HEK293 (cell line): Measurements from ENCODE around the gene CLDN1.
A peak's percentile ranks its signal among the peaks of the same experiment; 100 is the strongest.

Experiments used
- CTCF ChIA-PET: fragments of 350-600 bp; formaldehyde crosslinking; extraction: SDS; loops from one replicate; lab custom pipeline; 2021; ENCODE audit warnings: antibody characterized with exemption; lab: Yijun Ruan, JAX
- POLR2A ChIA-PET: fragments of 300-600 bp; formaldehyde crosslinking; extraction: SDS; loops from one replicate; lab custom pipeline; 2020; ENCODE audit warnings: antibody characterized with exemption, inconsistent platforms; lab: Yijun Ruan, JAX
- H3K27ac ChIP-seq: fragments of 200-500 bp; sonication (Bioruptor generic); 2 replicates; pipeline ENCODE4 v1.5.1; 2014; ENCODE audit warnings: low read depth, low read length, control low read depth, inconsistent platforms; ENCODE audit errors: extremely low read depth
- H3K36me3 ChIP-seq, 2 experiments: fragments of 200-500 bp in 1 of 2; sonication (Bioruptor generic) in 1 of 2; 1 replicate in 1 of 2; 2 replicates in 1 of 2; pipeline ENCODE4 v1.5.1; 2014 to 2017; ENCODE audit warnings: inconsistent platforms in 2 of 2, low read length in 2 of 2; ENCODE audit not compliant: control insufficient read depth in 2 of 2, insufficient read depth in 1 of 2
- H3K4me1 ChIP-seq: fragments of 200-500 bp; sonication (Bioruptor generic); 2 replicates; pipeline ENCODE4 v1.5.1; 2014; ENCODE audit warnings: mild to moderate bottlenecking, low read length, inconsistent platforms; ENCODE audit not compliant: control insufficient read depth, insufficient read depth
- H3K4me3 ChIP-seq: 2 replicates; pipeline ENCODE4 v1.5.1; 2011; ENCODE audit warnings: low read depth, mild to moderate bottlenecking, control low read depth, low read length, moderate library complexity
- H3K9me3 ChIP-seq: fragments of 200-500 bp; sonication (Bioruptor generic); 2 replicates; pipeline ENCODE4 v1.5.1; 2014; ENCODE audit warnings: low read depth, low read length, inconsistent platforms; ENCODE audit not compliant: control insufficient read depth, insufficient read depth
- GLI4 ChIP-seq: fragments of 450-650 bp; formaldehyde crosslinking; IDR thresholded peaks from 2 replicates; pipeline ENCODE4 v1.5.1; 2016; ENCODE audit warnings: missing biosample characterization, missing genetic modification characterization
- KLF7 ChIP-seq: fragments of 450-650 bp; formaldehyde crosslinking; IDR thresholded peaks from 2 replicates; pipeline ENCODE4 v1.5.1; 2016; ENCODE audit warnings: missing biosample characterization, missing genetic modification characterization, borderline replicate concordance
- OSR2 ChIP-seq: fragments of 450-650 bp; formaldehyde crosslinking; IDR thresholded peaks from 2 replicates; pipeline ENCODE4 v1.5.1; 2016; ENCODE audit warnings: missing biosample characterization, missing genetic modification characterization
- PRDM6 ChIP-seq: fragments of 450-650 bp; formaldehyde crosslinking; IDR thresholded peaks from 2 replicates; pipeline ENCODE4 v1.5.1; 2017; ENCODE audit warnings: missing biosample characterization, missing genetic modification characterization
- RBAK ChIP-seq: fragments of 450-650 bp; formaldehyde crosslinking; IDR thresholded peaks from 2 replicates; pipeline ENCODE4 v1.5.1; 2016; ENCODE audit warnings: missing biosample characterization, missing genetic modification characterization
- SCRT2 ChIP-seq: fragments of 450-650 bp; formaldehyde crosslinking; IDR thresholded peaks from 2 replicates; pipeline ENCODE4 v1.5.1; 2016; ENCODE audit warnings: missing biosample characterization, missing genetic modification characterization
- ZBTB48 ChIP-seq: fragments of 450-650 bp; formaldehyde crosslinking; IDR thresholded peaks from 2 replicates; pipeline ENCODE4 v1.5.1; 2016; ENCODE audit warnings: missing biosample characterization, missing genetic modification characterization
- ZBTB8A ChIP-seq: fragments of 450-650 bp; formaldehyde crosslinking; IDR thresholded peaks from 2 replicates; pipeline ENCODE4 v1.5.1; 2016; ENCODE audit warnings: missing biosample characterization, missing genetic modification characterization
- ZEB2 ChIP-seq: fragments of 450-650 bp; formaldehyde crosslinking; IDR thresholded peaks from 2 replicates; pipeline ENCODE4 v1.5.1; 2016; ENCODE audit warnings: missing biosample characterization, missing genetic modification characterization
- ZFP37 ChIP-seq: fragments of 450-650 bp; formaldehyde crosslinking; IDR thresholded peaks from 2 replicates; pipeline ENCODE4 v1.5.1; 2016; ENCODE audit warnings: missing biosample characterization, missing genetic modification characterization
- ZNF114 ChIP-seq: fragments of 450-650 bp; formaldehyde crosslinking; IDR thresholded peaks from 2 replicates; pipeline ENCODE4 v1.5.0; 2017; ENCODE audit warnings: missing biosample characterization, missing genetic modification characterization
- ZNF169 ChIP-seq: fragments of 450-650 bp; formaldehyde crosslinking; IDR thresholded peaks from 2 replicates; pipeline ENCODE4 v1.5.1; 2016; ENCODE audit warnings: missing biosample characterization, missing genetic modification characterization
- ZNF266 ChIP-seq: fragments of 450-650 bp; formaldehyde crosslinking; IDR thresholded peaks from 2 replicates; pipeline ENCODE4 v1.5.1; 2016; ENCODE audit warnings: missing biosample characterization, missing genetic modification characterization, low read depth
- ZNF335 ChIP-seq: fragments of 450-650 bp; formaldehyde crosslinking; conservative IDR thresholded peaks from 2 replicates; pipeline ENCODE4 v1.5.1; 2016; ENCODE audit warnings: missing biosample characterization, missing genetic modification characterization
- ZNF518A ChIP-seq: fragments of 450-650 bp; formaldehyde crosslinking; conservative IDR thresholded peaks from 2 replicates; pipeline ENCODE4 v1.5.1; 2016; ENCODE audit warnings: low read depth, missing biosample characterization, missing genetic modification characterization
- ZNF571 ChIP-seq: fragments of 450-650 bp; formaldehyde crosslinking; IDR thresholded peaks from 2 replicates; pipeline ENCODE4 v1.5.0; 2017; ENCODE audit warnings: missing biosample characterization, missing genetic modification characterization
- ZNF664 ChIP-seq: fragments of 450-650 bp; formaldehyde crosslinking; IDR thresholded peaks from 2 replicates; pipeline ENCODE4 v1.5.1; 2016; ENCODE audit warnings: missing biosample characterization, missing genetic modification characterization
- ZSCAN4 ChIP-seq: fragments of 450-650 bp; formaldehyde crosslinking; IDR thresholded peaks from 2 replicates; pipeline ENCODE4 v1.5.1; 2017; ENCODE audit warnings: missing biosample characterization, missing genetic modification characterization
- TF ChIP-seq, protein P1 (sequence below): fragments of 450-650 bp; formaldehyde crosslinking; IDR thresholded peaks from 2 replicates; pipeline ENCODE4 v1.5.1; 2016; ENCODE audit warnings: missing biosample characterization, missing genetic modification characterization
- TF ChIP-seq, protein P2 (sequence below): fragments of 450-650 bp; formaldehyde crosslinking; IDR thresholded peaks from 2 replicates; pipeline ENCODE4 v1.5.1; 2016; ENCODE audit warnings: missing biosample characterization, missing genetic modification characterization

The CLDN1 gene

DNA sequence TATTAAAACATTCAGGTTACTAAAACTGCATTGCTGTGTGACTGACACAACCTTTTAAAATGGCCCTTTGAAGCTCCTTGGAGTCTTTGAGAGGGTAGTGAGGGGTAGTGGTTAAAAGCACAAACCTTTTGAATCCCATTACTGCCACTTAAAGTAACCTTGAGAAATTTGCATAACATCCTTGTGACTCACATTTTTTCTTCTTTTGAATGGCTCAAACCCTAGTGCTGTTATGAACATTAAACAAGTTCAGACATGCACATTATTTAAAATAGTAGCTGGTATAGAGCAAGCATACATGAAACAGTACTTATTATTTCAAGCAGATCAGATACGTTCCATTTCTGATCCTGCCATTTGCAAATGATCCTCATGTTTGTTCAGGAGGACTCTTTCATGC is 3.7 kb upstream of the CLDN1 start:
- Histone ChIP-seq H3K4me3 (no peak overlapping the region), H3K9me3 (no peaks in the 10 kb centered on the region), H3K4me1 (peaks cover 3% of the 10 kb centered on the region), H3K27ac (no peak overlapping the region), H3K36me3 (no peaks in the 10 kb centered on the region)
- TF ChIP-seq OSR2 (tag by site-specific recombination), result no peak
- TF ChIP-seq ZFP37 (tag by site-specific recombination), result 0 out of 2 replicates have a peak, but pooled peaks have one; percentile 20
- ChIA-PET POLR2A (no interaction called here), CTCF (interaction anchor here (0.6 to 0.8 kb wide), 2 partner anchors 9 to 359 kb away, joined by 3 read pairs; no protein-coding TSS in a partner anchor)

- TF ChIP-seq ZNF518A (tag by site-specific recombination), result no peak
- TF ChIP-seq ZNF266 (tag by site-specific recombination), result no peak
- TF ChIP-seq ZNF114 (tag by site-specific recombination), result no peak
- no peak for TF ChIP-seq ZNF664 (tag by site-specific recombination)
- TF ChIP-seq, protein P1, sequence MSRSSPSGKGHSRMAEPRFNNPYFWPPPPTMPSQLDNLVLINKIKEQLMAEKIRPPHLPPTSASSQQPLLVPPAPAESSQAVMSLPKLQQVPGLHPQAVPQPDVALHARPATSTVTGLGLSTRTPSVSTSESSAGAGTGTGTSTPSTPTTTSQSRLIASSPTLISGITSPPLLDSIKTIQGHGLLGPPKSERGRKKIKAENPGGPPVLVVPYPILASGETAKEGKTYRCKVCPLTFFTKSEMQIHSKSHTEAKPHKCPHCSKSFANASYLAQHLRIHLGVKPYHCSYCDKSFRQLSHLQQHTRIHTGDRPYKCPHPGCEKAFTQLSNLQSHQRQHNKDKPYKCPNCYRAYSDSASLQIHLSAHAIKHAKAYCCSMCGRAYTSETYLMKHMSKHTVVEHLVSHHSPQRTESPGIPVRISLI, result no peak
- TF ChIP-seq ZNF169 (tag by site-specific recombination), result no peak
- TF ChIP-seq KLF7 (tag by site-specific recombination), result no peak
- no peak for TF ChIP-seq ZNF571 (tag by site-specific recombination)
- H3K4me1 ChIP-seq, result peaks cover 3% of the 10 kb centered on the region
- POLR2A ChIA-PET, result no interaction called here
- CTCF ChIA-PET, result interaction anchor here (0.6 to 2.6 kb wide), 14 partner anchors 13 to 361 kb away, joined by 3 to 37 read pairs (median 4); no protein-coding TSS in a partner anchor
- no peak overlapping the region for H3K27ac ChIP-seq
- no peaks in the 10 kb centered on the region for H3K9me3 ChIP-seq
- H3K36me3 ChIP-seq, result no peaks in the 10 kb centered on the region
- no peak overlapping the region for H3K4me3 ChIP-seq
Observed at GRCh38 chr3:190323246-190323626, 990 bp upstream of the CLDN1 start.

DNA sequence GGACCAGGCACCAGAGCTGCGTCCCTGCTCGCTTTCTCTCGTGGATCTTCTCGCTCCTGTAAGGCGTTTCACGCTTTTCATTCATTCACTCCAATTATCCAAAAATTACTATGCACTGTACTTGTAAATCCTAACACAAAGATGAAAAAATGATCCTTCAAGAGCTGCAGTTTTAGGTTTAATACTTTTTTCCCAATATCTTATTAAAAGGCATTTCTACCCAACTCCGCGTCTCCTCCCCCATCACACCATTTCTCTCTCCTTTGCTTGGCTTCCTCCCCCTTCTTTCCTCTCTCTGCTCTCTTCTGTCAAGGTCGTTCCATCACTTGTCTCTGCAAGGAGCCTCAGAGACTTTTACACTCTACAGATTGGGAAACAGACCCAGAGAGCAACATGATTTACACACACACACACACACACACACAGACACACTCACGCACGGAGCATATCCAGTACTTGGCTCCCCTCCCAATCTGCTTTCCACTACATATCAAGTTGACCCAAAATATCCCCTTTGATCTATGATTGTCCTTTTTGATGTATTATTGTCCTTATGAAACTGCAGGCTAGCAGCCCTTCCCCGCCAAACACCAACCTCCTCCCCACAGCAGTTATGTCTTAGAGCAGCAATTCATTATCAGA is 479 bp upstream of the CLDN1 start:
- Histone ChIP-seq H3K9me3 (no peaks in the 10 kb centered on the region), H3K4me3 (peak overlapping the region; percentile 26), H3K27ac (no peak overlapping the region), H3K36me3 (no peaks in the 10 kb centered on the region), H3K4me1 (peaks cover 3% of the 10 kb centered on the region)
- POLR2A ChIA-PET, result interaction anchor here (0.6 to 1.7 kb wide), 9 partner anchors 10 to 231 kb away, joined by 3 to 9 read pairs (median 4); partner anchors contain the start of gene P3H2
- CTCF ChIA-PET, result interaction anchor here (0.5 to 2.6 kb wide), 29 partner anchors 9 to 804 kb away, joined by 3 to 37 read pairs (median 3); no protein-coding TSS in a partner anchor
- TF ChIP-seq, protein P2, sequence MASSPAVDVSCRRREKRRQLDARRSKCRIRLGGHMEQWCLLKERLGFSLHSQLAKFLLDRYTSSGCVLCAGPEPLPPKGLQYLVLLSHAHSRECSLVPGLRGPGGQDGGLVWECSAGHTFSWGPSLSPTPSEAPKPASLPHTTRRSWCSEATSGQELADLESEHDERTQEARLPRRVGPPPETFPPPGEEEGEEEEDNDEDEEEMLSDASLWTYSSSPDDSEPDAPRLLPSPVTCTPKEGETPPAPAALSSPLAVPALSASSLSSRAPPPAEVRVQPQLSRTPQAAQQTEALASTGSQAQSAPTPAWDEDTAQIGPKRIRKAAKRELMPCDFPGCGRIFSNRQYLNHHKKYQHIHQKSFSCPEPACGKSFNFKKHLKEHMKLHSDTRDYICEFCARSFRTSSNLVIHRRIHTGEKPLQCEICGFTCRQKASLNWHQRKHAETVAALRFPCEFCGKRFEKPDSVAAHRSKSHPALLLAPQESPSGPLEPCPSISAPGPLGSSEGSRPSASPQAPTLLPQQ, result peak; percentile 9; the same call in 1 of the 2 replicates
- peak; percentile 12; the same call in 1 of the 2 replicates for TF ChIP-seq SCRT2 (tag by site-specific recombination)
- TF ChIP-seq PRDM6, result no peak
- TF ChIP-seq ZBTB48 (tag by site-specific recombination), result 0 out of 2 replicates have a peak, but pooled peaks have one; percentile 14
- peak; percentile 24; the same call in 1 of the 2 replicates for TF ChIP-seq GLI4 (tag by site-specific recombination)
- TF ChIP-seq ZBTB8A (tag by site-specific recombination), result peak; percentile 28; the same call in 1 of the 2 replicates
- TF ChIP-seq ZEB2 (tag by site-specific recombination), result 0 out of 2 replicates have a peak, but pooled peaks have one; percentile 7
- TF ChIP-seq ZSCAN4 (tag by site-specific recombination), result peak; percentile 89
- TF ChIP-seq ZNF335 (tag by site-specific recombination), result peak; percentile 73
- TF ChIP-seq RBAK, result no peak
